Endothelial cell of umbilical vein (primary cell): ENCODE measurements around the gene HS3ST3A1. TPM values are rescaled to one million over a fixed set of nuclear protein-coding genes. Genes with fewer than 3 reads are reported as not detected.

Experiments
- BruUV-seq: library from RNA; stranded (reverse); fragments of 400-500 nt; replicated peaks from 2 replicates; lab custom pipeline; 2021; lab: Mats Ljungman, UMichigan
- CTCF ChIA-PET: fragments of 300-600, 350-600 bp; sonication (Branson Sonifier 250); formaldehyde crosslinking; loops from one replicate; lab custom pipeline; 2021; ENCODE audit warnings: antibody characterized with exemption, inconsistent platforms; lab: Charles Lee
- POLR2A ChIA-PET: fragments of 300-600, 350-600 bp; sonication (Branson Sonifier 250); formaldehyde crosslinking; loops from one replicate; lab custom pipeline; 2021; ENCODE audit warnings: antibody characterized with exemption, inconsistent platforms; lab: Charles Lee
- DNase-seq: peaks from one replicate; pipeline ENCODE4 v3.0.0-alpha.2; 2011; ENCODE audit warnings: low read depth, low spot score
- FAIRE-seq: peaks from 2 replicates; lab custom pipeline; 2011; peaks lifted over from hg19 to GRCh38; lab: Jason Lieb, UNC
- H2AFZ ChIP-seq: 2 replicates; pipeline ENCODE4 v1.6.0; 2012; ENCODE audit warnings: low read depth, low read length, control low read depth, inconsistent platforms
- H3K27ac ChIP-seq: 2 replicates; pipeline ENCODE4 v1.5.1; 2011; ENCODE audit warnings: low read depth, mild to moderate bottlenecking, control low read depth, low read length, moderate library complexity; ENCODE audit not compliant: insufficient read depth
- H3K27me3 ChIP-seq, 2 experiments: 2 replicates each; pipeline versions ENCODE4 v1.6.0 to v1.6.1; 2011; ENCODE audit warnings: low read length in 2 of 2, mixed read lengths in 1 of 2; ENCODE audit not compliant: control insufficient read depth in 2 of 2, insufficient read depth in 2 of 2
- H3K36me3 ChIP-seq, 2 experiments: 2 replicates in 1 of 2; 3 replicates in 1 of 2; pipeline ENCODE4 v1.5.1; 2011; ENCODE audit warnings: low read length in 2 of 2, mild to moderate bottlenecking in 1 of 2, moderate library complexity in 1 of 2; ENCODE audit not compliant: control insufficient read depth in 2 of 2, insufficient read depth in 2 of 2; ENCODE audit errors: extremely low read depth in 1 of 2
- H3K4me1 ChIP-seq: 3 replicates; pipeline ENCODE4 v1.5.1; 2011; ENCODE audit warnings: mild to moderate bottlenecking, low read length; ENCODE audit not compliant: control insufficient read depth, insufficient read depth; ENCODE audit errors: extremely low read depth
- H3K4me2 ChIP-seq: 2 replicates; pipeline ENCODE4 v1.6.1; 2011; ENCODE audit warnings: low read length, control low read depth, mixed read lengths; ENCODE audit not compliant: insufficient read depth
- H3K4me3 ChIP-seq, 3 experiments: fragments of 200-600 bp in 1 of 3; sonication (generic), shearing (Covaris generic) in 1 of 3; replicated peaks in 1 of 3; 2 replicates each; pipeline ENCODE4 v1.5.1; 2011 to 2016; ENCODE audit warnings: control low read depth in 3 of 3, low read length in 3 of 3, mild to moderate bottlenecking in 2 of 3, inconsistent platforms in 1 of 3, low read depth in 1 of 3, moderate library complexity in 1 of 3; ENCODE audit not compliant: insufficient read depth in 1 of 3
- H3K79me2 ChIP-seq: 2 replicates; pipeline ENCODE4 v1.6.0; 2012; ENCODE audit warnings: low read length, inconsistent platforms; ENCODE audit not compliant: control insufficient read depth, insufficient read depth
- H3K9ac ChIP-seq: replicated peaks from 2 replicates; pipeline ENCODE3; 2011; ENCODE audit warnings: low read length, control low read depth; ENCODE audit not compliant: insufficient read depth; ENCODE audit errors: extremely low read depth
- H3K9me1 ChIP-seq: replicated peaks from 3 replicates; pipeline ENCODE4 v1.6.0; 2011; ENCODE audit warnings: mild to moderate bottlenecking, low read length; ENCODE audit not compliant: control insufficient read depth, insufficient read depth; ENCODE audit errors: extremely low read depth
- H3K9me3 ChIP-seq: replicated peaks from 2 replicates; pipeline ENCODE4 v1.5.1; 2012; ENCODE audit warnings: low read length, inconsistent platforms; ENCODE audit not compliant: control insufficient read depth, insufficient read depth
- H4K20me1 ChIP-seq: replicated peaks from 2 replicates; pipeline ENCODE3; 2011; ENCODE audit warnings: mild to moderate bottlenecking, low read length; ENCODE audit not compliant: control insufficient read depth, insufficient read depth; ENCODE audit errors: extremely low read depth
- EZH2 ChIP-seq: IDR thresholded peaks from 2 replicates; pipeline ENCODE4 v1.6.1; 2012; ENCODE audit warnings: borderline replicate concordance, low read depth, mild to moderate bottlenecking, moderate library complexity, low read length, inconsistent platforms; ENCODE audit not compliant: severe bottlenecking
- JUN ChIP-seq: IDR thresholded peaks from 2 replicates; pipeline ENCODE4 v1.6.1; 2011; ENCODE audit warnings: borderline replicate concordance, low read depth; ENCODE audit not compliant: insufficient read length, insufficient read depth
- MYC ChIP-seq: IDR thresholded peaks from one replicate; pipeline ENCODE4 v1.6.1; 2011; ENCODE audit warnings: mild to moderate bottlenecking, low read depth, low read length
- POLR2A ChIP-seq: IDR thresholded peaks from 2 replicates; pipeline ENCODE4 v1.6.1; 2012; ENCODE audit warnings: low read depth, mild to moderate bottlenecking, control low read depth, low read length
- POLR2AphosphoS5 ChIP-seq: IDR thresholded peaks from 2 replicates; pipeline ENCODE4 v1.6.1; 2012; ENCODE audit warnings: low read depth, mild to moderate bottlenecking, control low read depth, low read length, moderate library complexity; ENCODE audit not compliant: insufficient read depth
- dilution Hi-C: fragments of 300-500 bp; cut with MboI; formaldehyde crosslinking; loops from one replicate; pipeline ENCODE4 v1.15.0; 2019; ENCODE audit warnings: low sequenced_read_pairs; ENCODE audit not compliant: extremely low pct_ligation_motif_present
- intact Hi-C: fragments of 100-400 bp; cut with micrococcal nuclease; formaldehyde crosslinking; loops from one replicate; pipeline ENCODE4 v1.10.0; 2022
- polyA plus RNA-seq, 4 experiments: library from polyadenylated mRNA; depleted of rRNA in 3 of 4; stranded (reverse) in 3 of 4; unstranded in 1 of 4; fragments of >200 nt; gene quantifications; 2 replicates each; pipeline versions ENCODE4 v1.2.1 to v1.2.3, GENCODE V29; 2011 to 2012; ENCODE audit warnings: missing spikeins in 1 of 4
- total RNA-seq: library from RNA; stranded (reverse); gene quantifications from 2 replicates; pipeline ENCODE4 v1.2.3, GENCODE V29; 2021
- TF ChIP-seq, protein P1 (sequence below): IDR thresholded peaks from 2 replicates; pipeline ENCODE4 v1.6.1; 2011; ENCODE audit not compliant: insufficient read depth, insufficient read length

The HS3ST3A1 gene
- total and polyA plus RNA-seq, 2 donors (not counting 3 experiments of a cell fraction or from before 2014, with no cell fraction given): not detected

DNA sequence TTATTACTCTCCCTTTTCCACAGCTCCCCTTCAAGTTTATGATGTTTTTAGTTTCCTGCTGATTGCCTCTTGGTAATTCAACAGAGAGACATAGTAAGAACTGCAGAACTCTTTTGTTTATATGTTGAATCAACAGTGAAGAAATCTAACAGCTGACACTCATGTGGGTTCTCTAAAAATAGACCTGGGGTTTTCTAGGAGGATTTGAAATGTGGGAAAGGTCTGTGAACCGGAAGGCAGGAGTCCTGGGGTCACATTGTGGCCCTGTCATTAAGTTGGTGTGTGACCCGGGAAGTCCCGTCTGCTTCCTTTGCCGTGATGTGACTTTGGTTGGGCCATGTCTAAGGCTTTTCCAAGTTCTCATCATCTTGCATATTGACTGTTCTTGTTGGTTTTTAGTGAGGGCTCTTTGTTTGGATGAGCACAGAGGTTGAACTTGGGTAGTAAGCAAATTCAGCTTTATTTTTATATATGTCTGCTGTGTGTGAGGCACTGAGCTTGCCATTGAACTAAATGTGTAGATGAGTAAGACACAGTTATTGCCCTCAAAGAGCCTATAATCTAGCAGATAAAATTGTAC is 48.5 kb upstream of the HS3ST3A1 start:
- dilution Hi-C loops (no loop called here), intact Hi-C loops (no loop called here)
- TF ChIP-seq POLR2A (no peak), JUN (no peak)
- no peaks in the 10 kb centered on the region for H3K27me3 ChIP-seq
- H2AFZ ChIP-seq: no peak overlapping the region
- H4K20me1 ChIP-seq: no peaks in the 10 kb centered on the region
- FAIRE-seq: no peak
- H3K27ac ChIP-seq: no peak overlapping the region
- H3K4me1 ChIP-seq: no peaks in the 10 kb centered on the region
- H3K36me3 ChIP-seq: no peaks in the 10 kb centered on the region
- H3K4me2 ChIP-seq: no peak overlapping the region
- no TSS peak for BruUV-seq
- H3K79me2 ChIP-seq: no peaks in the 10 kb centered on the region
- ChIA-PET POLR2A (no interaction called here), CTCF (no interaction called here)
- H3K4me3 ChIP-seq: no peak overlapping the region
- no peak overlapping the region for H3K9ac ChIP-seq
- DNase-seq: no peak
- no peaks in the 10 kb centered on the region for H3K9me3 ChIP-seq
- H3K9me1 ChIP-seq: no peaks in the 10 kb centered on the region

DNA sequence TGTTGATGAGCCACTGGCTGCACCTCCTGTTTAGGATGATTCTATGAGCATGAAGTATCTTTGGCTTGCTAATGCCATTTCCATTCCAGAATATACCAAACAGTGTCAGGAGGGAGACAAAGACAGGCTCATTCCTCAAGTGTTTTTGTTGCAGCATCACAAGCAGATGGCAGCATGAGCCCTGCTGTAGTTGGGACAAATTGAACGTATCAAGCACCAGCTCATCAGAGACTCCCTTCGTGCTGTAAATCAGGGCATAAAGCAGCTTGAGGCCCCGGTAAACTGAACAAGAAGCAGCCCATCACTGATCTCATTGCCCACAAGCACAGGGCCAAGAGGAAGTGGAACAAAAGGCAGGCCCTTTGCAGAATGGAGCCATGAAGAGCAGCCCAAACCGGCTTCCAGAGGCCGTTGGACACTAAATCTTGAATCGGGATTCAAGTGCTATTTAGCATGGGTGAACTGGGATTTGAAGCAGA is 45.9 kb upstream of the HS3ST3A1 start:
- intact Hi-C loops (no loop called here), dilution Hi-C loops (no loop called here)
- H3K27ac ChIP-seq: no peak overlapping the region
- no peak overlapping the region for H3K9ac ChIP-seq
- H3K4me2 ChIP-seq: no peak overlapping the region
- H3K36me3 ChIP-seq: no peaks in the 10 kb centered on the region
- no peak for FAIRE-seq
- no peak for DNase-seq
- no peaks in the 10 kb centered on the region for H4K20me1 ChIP-seq
- no peaks in the 10 kb centered on the region for H3K9me1 ChIP-seq
- no peaks in the 10 kb centered on the region for H3K27me3 ChIP-seq
- no TSS peak for BruUV-seq
- CTCF ChIA-PET: no interaction called here
- H3K9me3 ChIP-seq: no peaks in the 10 kb centered on the region
- H3K4me3 ChIP-seq: no peak overlapping the region
- POLR2A ChIA-PET: no interaction called here
- H3K79me2 ChIP-seq: no peaks in the 10 kb centered on the region
- H2AFZ ChIP-seq: no peak overlapping the region
- H3K4me1 ChIP-seq: no peaks in the 10 kb centered on the region
- no peak for TF ChIP-seq EZH2
- TF ChIP-seq, protein P1, sequence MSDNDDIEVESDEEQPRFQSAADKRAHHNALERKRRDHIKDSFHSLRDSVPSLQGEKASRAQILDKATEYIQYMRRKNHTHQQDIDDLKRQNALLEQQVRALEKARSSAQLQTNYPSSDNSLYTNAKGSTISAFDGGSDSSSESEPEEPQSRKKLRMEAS: no peak
- no peak for TF ChIP-seq MYC
- TF ChIP-seq POLR2AphosphoS5: no peak
